GM12892 (cell line): Measurements from ENCODE around the gene PJVK.
"Not testable (repeated sequence)": the region's sequence is repeated elsewhere in the genome, so short reads cannot be mapped to it uniquely, and the experiment has no call there.

Experiments used
- DNase-seq: peaks from one replicate; pipeline ENCODE4 v3.0.0; 2011; ENCODE audit not compliant: insufficient read length
- FAIRE-seq: peaks from 2 replicates; lab custom pipeline; 2011; peaks lifted over from hg19 to GRCh38; lab: Jason Lieb, UNC
- POLR2A ChIP-seq: IDR thresholded peaks from 2 replicates; pipeline ENCODE4 v1.6.1; 2011; ENCODE audit warnings: low read depth, low read length, control low read depth
- POLR2AphosphoS5 ChIP-seq: IDR thresholded peaks from 2 replicates; pipeline ENCODE4 v1.6.1; 2011; ENCODE audit warnings: low read depth, low read length, control low read depth
- TAF1 ChIP-seq: IDR thresholded peaks from 2 replicates; pipeline ENCODE4 v1.6.1; 2011; ENCODE audit warnings: low read depth, mild to moderate bottlenecking, control low read depth, low read length, borderline replicate concordance

The PJVK gene

DNA sequence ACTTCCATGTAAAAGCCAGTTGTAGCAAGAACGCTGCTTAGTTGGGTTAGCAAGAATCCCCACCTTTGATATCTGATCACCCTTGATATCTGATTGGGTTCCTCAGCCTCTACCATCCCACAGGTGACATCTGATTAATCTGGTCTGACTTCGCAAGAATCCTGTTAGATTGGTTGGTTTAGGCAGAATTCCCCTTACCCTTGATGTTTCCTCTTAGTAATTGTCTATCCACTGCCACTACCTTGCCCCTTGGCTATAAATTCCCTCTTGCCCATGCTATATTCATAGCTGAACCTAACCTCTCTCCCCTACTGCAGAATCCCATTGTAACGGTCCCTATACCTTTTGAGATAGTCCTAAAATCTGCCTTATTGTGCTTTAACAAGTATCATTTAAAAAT is 33.3 kb upstream of the PJVK start:
- FAIRE-seq (no peak), DNase-seq (no peak)
- TF ChIP-seq POLR2A, result no peak
- no peak for TF ChIP-seq TAF1
- TF ChIP-seq POLR2AphosphoS5, result no peak

DNA sequence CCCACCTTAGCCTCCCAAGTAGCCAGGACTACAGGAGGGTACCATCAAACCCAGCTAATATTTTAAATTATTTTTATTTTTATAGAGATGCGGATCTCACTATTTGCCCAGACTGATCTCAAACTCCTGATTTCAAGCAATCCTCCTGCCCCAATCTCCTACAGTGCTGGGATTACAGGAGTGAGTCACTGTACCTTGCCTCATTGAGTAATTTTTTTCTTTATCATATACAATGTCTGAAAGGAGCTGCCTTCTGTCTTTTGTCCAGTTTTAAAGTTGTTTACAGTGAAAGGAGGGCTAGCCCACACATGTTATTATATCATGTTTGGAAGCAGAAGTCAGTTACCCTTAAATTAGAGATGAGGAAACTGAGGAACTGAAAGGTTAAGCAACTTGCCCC is 32.8 kb upstream of the PJVK start:
- FAIRE-seq (no peak), DNase-seq (no peak)
- TF ChIP-seq TAF1 (no peak), POLR2A (no peak), POLR2AphosphoS5 (no peak)

DNA sequence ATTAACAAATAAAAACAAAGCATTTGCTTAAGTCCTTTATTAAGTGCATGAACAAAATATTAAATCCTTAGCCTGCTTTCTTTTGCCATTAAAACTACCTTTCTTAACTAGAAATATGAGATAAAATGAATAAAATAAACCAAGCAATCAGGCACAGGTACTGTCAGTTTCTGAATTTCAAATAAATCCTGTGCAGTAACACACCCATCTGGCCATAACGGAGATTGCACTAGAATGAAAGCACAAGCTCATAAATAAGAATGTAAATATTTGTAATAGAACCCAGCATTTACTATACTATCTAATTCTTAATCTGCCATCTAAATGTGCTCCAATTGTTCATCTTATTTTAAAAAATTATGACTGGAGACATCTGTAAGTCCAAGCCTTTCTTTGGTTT is 32.1 kb upstream of the PJVK start:
- DNase-seq (no peak), FAIRE-seq (peak; percentile 36)
- TF ChIP-seq POLR2A (no peak), TAF1 (no peak), POLR2AphosphoS5 (no peak)

DNA sequence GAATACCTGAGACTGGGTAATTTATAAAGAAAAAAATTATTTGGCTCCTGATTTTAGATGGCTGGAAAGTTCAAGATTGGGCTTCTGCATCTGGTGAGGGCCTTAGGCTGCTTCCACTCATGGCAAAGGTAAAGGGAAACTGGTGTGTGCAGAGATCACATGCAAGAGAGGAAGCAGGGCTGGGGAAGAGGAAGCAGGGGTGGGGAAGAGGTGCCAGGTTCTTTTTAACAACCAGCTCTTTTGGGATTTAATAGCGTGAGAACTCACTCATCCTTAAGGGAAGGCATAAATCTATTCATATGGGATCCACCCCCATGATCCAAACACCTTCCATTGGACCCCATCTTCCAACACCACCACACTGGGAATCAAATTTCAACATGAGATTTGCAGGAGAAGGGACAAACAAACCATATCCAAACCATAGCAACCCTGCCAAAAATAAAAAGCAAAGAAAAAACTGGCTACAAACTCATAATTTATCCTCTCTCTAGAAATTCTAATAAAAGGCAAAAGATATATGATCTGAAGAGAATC is 30.6 kb upstream of the PJVK start:
- DNase-seq (no peak), FAIRE-seq (no peak)
- TF ChIP-seq TAF1 (no peak), POLR2A (no peak), POLR2AphosphoS5 (no peak)

DNA sequence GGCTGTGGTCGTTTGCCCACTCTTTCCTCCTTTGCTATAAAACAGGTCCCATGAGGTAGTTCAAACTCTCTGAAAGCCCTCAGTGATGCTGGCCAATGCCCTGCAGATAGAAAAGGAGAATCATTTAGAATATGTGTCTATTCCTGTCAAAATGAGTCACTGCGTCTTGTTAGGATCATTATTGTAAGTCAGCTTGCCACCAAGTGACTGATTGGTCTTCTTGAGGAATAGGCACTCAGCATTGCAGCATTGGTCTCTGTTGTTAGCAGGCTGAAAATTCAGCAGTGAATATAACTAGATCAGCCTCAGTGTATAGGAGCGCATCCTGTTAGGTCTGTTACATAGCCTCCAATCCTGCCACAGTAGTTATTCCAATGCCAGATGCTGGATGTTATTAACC is 29.1 kb upstream of the PJVK start:
- no peak for DNase-seq
- FAIRE-seq, result no peak
- TF ChIP-seq POLR2A (no peak), TAF1 (no peak)

DNA sequence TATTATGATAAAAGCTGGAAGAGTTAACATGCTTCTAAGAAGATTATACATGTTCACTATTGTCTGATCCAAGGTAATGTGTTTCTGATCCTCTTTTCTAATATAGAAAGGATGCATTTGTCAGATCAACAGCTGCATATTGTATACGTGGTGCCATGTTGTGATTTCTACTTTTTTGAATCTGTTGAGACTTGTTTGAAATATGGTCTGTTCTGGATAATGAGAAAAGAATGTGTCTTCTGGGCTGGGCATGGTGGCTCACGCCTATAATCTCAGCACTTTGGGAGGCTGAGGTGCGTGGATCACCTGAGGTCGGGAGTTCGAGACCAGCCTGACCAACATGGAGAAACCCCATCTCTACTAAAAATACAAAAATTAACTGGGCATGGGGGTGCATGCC is 27.4 kb upstream of the PJVK start:
- DNase-seq, result not testable (repeated sequence)
- FAIRE-seq, result peak; percentile 65

DNA sequence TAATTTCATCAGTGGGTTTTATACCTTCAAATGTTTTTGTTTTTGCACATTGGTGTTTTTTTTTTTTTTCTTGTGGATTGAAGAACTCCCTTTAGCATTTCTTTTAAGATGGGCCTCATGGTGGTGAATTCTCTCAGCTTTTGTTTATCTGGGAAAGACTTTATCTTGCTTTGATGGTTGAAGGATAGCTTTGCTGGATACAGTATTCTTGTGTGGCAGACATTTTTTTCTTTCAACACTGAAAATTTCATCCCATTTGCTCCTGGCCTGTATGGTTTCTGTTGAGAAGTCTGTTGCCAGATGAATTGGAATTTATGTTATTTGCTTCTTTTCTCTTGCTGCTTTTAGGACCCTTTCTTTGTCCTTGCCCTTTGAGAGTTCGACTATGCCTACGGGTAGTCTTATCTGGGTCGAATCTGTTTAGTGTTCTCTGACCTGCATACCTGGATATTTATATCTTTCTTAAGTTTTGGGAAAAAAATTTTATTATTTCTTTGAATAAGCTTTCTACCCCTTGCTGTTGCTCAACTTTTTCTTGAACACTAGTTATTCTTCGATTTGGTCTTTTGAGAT is 25.8 kb upstream of the PJVK start:
- DNase-seq (no peak), FAIRE-seq (no peak)
- TF ChIP-seq TAF1 (no peak), POLR2AphosphoS5 (no peak), POLR2A (no peak)

DNA sequence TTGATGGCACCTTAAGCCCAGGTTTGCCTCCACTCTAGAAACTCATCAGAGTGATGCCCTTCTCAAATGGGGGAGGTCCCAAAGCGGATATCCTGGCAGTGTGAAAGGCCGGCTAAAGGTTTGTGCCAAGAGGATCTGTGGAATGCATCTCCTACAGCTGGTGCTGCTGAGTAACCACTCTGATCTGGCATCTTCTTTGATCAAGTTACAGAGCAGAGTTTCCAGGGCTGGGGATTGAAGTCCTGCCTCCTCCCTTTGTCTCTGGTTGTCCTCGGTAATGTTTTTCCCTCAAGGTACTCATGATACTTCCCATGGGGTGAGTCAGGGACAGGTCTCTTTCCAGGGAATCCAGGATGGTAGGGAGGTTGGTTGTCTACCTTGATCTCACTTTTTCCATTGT is 24.8 kb upstream of the PJVK start:
- FAIRE-seq, result no peak
- TF ChIP-seq TAF1 (no peak), POLR2A (no peak), POLR2AphosphoS5 (no peak)
- DNase-seq, result no peak

DNA sequence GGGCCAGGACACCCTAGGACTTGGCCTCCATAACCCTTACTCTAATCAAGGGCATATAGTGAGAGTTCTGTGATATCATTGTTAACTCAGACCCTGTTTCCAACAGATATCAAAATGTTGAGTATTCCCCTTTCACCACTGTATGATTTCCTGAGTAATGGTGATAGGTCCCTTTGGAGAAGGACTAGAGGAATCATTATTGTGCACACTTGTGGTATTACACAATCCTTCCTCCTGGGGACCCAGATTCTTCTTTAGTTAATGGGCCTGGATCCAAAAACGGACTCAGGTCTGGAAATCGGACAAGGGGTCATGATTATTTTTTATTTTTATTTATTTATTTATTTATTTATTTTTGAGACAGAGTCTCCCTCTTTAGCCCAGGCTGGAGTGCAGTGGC is 23.7 kb upstream of the PJVK start:
- no peak for FAIRE-seq
- no peak for TF ChIP-seq POLR2A
- no peak for TF ChIP-seq POLR2AphosphoS5
- no peak for TF ChIP-seq TAF1
- DNase-seq, result no peak

DNA sequence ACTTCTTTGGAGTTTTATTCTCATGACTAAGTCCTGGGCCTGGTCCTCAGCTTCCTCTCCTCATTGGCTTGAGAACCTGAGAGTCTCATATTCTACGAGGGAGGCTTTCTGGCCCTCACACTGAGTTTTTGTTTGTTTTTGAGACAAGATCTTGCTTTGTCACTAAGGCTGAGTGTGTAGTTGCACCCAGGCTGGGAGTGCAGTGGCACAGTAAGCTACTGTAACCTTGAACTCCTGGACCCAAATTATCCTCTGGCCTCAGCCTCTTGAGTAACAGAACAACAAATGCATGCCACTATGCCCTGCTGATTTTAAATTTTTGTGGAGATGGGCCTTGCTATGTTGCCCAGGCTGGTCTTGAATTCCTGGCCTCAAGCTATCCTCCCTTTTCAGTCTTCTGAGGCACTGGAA is 22.8 kb upstream of the PJVK start:
- TF ChIP-seq POLR2AphosphoS5, result no peak
- no peak for TF ChIP-seq POLR2A
- TF ChIP-seq TAF1, result no peak
- DNase-seq (no peak), FAIRE-seq (no peak)

DNA sequence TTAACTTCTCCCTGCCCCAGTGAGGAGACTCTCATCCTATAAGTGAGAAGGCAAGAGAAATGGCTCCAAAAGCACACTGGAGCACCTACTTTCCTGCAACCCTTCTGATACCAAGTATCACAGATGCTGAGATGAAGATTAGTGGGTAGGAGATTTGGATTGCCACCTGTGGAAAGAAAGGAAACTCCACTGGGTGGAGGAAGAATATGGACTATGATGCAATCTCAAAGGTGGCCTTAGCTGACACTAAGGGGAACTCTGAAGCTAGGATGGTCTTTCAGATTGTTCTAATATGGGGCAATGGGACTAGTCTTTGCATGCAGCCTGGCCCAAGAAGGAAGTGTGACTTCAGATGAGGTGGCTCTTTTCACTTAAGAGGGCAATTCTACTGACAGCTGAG is 21.8 kb upstream of the PJVK start:
- no peak for DNase-seq
- TF ChIP-seq TAF1, result no peak
- TF ChIP-seq POLR2A, result no peak
- no peak for TF ChIP-seq POLR2AphosphoS5
- no peak for FAIRE-seq

DNA sequence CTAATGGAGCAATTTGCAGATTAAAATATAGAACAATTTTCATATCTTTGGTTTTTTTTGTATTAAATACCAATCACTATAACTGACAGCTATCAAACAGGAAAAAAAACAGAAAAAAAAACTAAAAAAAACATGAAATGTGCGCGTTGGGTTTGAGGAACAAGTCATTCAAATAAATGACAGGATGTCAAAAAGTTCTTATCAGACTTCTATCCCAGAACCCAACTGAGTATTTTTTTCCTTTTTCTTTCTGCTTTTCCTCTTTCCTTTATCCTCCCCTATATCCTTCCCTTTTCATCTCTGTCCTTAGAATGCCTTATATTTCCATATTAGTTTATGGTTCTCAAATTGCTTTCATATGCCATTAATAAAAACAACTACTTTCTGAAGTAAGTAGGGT is 14.5 kb upstream of the PJVK start:
- TF ChIP-seq TAF1 (no peak), POLR2AphosphoS5 (no peak), POLR2A (no peak)
- FAIRE-seq (no peak), DNase-seq (no peak)

DNA sequence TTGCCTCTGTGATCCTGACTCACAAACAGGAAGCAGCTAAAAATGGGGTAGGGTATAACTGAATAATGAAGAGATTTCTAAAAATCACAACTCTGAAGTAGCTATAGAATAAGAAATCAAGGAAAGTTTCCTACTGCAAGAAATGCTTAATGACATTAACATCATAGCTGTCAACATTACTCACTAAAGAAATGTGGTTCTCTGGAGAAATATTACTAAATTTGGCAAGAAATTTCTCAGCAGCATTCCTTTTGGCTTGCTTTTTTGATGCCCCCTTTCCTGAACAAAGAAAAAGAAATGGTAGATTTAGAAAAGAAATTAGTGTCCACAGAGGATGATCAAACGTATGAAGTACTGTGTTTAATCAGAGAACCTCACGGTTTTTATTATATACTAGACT is 9.8 kb upstream of the PJVK start:
- TF ChIP-seq POLR2AphosphoS5 (no peak), TAF1 (no peak)
- DNase-seq (no peak), FAIRE-seq (no peak)

DNA sequence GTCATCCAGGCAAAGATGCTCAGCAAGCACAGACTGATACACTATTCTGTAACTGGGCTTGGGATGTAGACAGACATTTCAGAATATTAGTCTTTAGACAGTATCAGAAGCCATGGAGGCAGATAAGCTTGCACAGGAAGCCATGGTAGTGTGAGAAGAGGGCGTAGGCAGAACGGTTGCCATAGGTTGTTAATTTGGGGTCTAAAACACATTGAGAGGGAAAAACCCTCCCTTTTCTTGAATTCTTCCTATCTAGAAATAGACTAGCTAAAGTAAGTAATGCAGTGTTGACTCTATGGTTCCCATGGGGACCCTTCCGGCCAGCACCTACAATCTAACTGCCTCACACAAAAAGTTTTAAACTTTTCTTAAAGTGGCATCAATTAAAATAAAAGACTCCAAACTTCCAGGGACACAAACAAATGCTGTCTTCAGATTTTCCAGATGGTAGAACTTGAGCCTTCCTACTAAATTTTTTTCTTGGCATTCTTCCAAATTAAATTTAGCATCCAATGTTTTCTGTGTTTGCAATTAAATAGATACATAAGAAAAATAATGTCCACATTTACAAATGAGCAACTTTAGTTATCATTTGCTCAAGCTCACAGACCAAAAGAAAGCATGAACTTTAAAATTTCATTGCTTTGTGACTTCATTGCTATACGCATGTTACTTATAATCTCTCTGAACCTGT is 2.1 kb upstream of the PJVK start:
- FAIRE-seq (no peak), DNase-seq (no peak)
- TF ChIP-seq POLR2AphosphoS5 (no peak), POLR2A (no peak), TAF1 (no peak)
